Small intestine (tissue), 7 donors: Measurements from ENCODE around the gene ARID1A. TPM values are rescaled to one million over a fixed set of nuclear protein-coding genes. Genes with fewer than 3 reads are reported as not detected.

Experiments used
- DNase-seq, 2 donors: peaks; one replicate each; pipeline versions ENCODE4 v3.0.0 to v3.0.0-alpha.2; 2013
- FAIRE-seq: peaks from 2 replicates; lab custom pipeline; 2012; peaks lifted over from hg19 to GRCh38; lab: Jason Lieb, UNC
- H3K27ac ChIP-seq, 3 donors: one replicate each; pipeline ENCODE4 v1.5.1; 2013; ENCODE audit warnings: low read length in 2 of 3, mild to moderate bottlenecking in 2 of 3, control low read depth in 1 of 3, inconsistent platforms in 1 of 3, low read depth in 1 of 3, moderate library complexity in 1 of 3
- H3K27me3 ChIP-seq, 3 donors: one replicate each; pipeline ENCODE4 v1.6.1; 2013; ENCODE audit warnings: low read length in 3 of 3, inconsistent platforms in 1 of 3; ENCODE audit not compliant: control insufficient read depth in 3 of 3, insufficient read depth in 3 of 3
- H3K36me3 ChIP-seq, 3 donors: one replicate each; pipeline ENCODE4 v1.6.1; 2013; ENCODE audit warnings: low read length in 3 of 3, inconsistent platforms in 1 of 3, low read depth in 1 of 3, mild to moderate bottlenecking in 1 of 3, moderate library complexity in 1 of 3; ENCODE audit not compliant: control insufficient read depth in 3 of 3, insufficient read depth in 2 of 3
- H3K4me1 ChIP-seq, 3 donors: one replicate each; pipeline ENCODE4 v1.6.1; 2013; ENCODE audit warnings: low read length in 2 of 3, inconsistent platforms in 1 of 3, low read depth in 1 of 3, mild to moderate bottlenecking in 1 of 3, moderate library complexity in 1 of 3; ENCODE audit not compliant: control insufficient read depth in 3 of 3, insufficient read depth in 2 of 3
- H3K4me3 ChIP-seq, 3 donors: one replicate each; pipeline ENCODE4 v1.5.1; 2013; ENCODE audit warnings: low read length in 3 of 3, control low read depth in 1 of 3, inconsistent platforms in 1 of 3, low read depth in 1 of 3, mild to moderate bottlenecking in 1 of 3, moderate library complexity in 1 of 3
- H3K9me3 ChIP-seq, 2 donors: one replicate each; pipeline ENCODE4 v1.6.1; 2013; ENCODE audit warnings: low read depth in 1 of 2, low read length in 1 of 2; ENCODE audit not compliant: control insufficient read depth in 2 of 2, insufficient read depth in 1 of 2
- WGBS, 3 donors: extraction: QIAGEN DNeasy Blood & Tissue Kit; methylation state at CpG; one replicate each; pipeline ENCODE4 v1.1.7; 2013; 5-methylcytosine and 5-hydroxymethylcytosine counted together
- polyA plus RNA-seq, 4 donors: library from polyadenylated mRNA; stranded (reverse) in 3 of 4; unstranded in 1 of 4; fragments of 200-250 nt in 3 of 4; fragments of 120-200 nt in 1 of 4; gene quantifications; one replicate each; pipeline versions ENCODE4 v1.2.1 to v1.2.3, GENCODE V29; 2013
- donor health status: healthy with polysubstance abuse.
- donor health status: control.
- donor health status: control.
- donor health status: Bipolar disorder and iron deficiency.
- donor health status: healthy.

The ARID1A gene
- polyA plus RNA-seq, 4 donors: 7.8 to 59.7 (median 18.7) TPM

GRCh38 chr1:26734501-26735058, 38.8 kb downstream of the ARID1A start:
- Histone ChIP-seq H3K4me3 (no peak overlapping the region), H3K4me1 (peaks cover 0 to 5% (median 3%) of the 10 kb centered on the region in 3 donors), H3K36me3 (peaks cover 31 to 62% (median 45%) of the 10 kb centered on the region in 3 donors), H3K9me3 (no peaks in the 10 kb centered on the region), H3K27me3 (no peaks in the 10 kb centered on the region), H3K27ac (no peak overlapping the region)
- 65 to 81% (median 71%) methylated on average over 4 of the region's 4 CpGs for WGBS, 3 donors
- DNase-seq (no peak), FAIRE-seq (no peak)

DNA sequence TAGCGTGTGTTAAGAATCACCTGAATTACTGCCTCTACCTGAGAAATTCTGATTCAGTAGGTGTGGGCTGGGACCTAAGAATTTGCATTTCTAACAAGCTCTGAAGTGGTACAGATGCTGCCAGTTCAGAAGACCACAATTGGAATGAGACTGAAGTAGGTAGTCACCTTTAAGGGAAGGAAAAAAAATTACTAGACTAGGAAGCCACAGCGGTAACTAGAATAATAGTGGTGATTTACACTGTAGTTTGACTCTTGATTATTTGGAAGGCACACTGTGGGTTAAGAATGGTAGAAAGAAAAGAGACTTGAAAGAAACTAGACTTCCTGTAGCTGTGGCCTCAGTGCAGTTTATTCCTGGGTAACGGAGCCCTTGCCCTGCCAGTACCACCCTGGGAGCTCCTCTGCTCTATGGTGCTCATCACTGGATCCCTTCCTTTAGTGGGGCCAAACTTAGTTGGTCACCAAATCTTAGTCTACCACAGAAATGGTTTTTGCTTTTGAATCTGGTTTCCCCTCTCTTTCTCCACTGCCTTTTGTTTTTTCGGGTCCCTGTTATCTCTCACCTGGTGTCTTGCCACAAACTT, 43.6 kb downstream of the ARID1A start:
- peaks cover 0 to 21% (median 6%) of the 10 kb centered on the region in 3 donors for H3K4me1 ChIP-seq
- no peaks in the 10 kb centered on the region for H3K27me3 ChIP-seq
- no peak overlapping the region for H3K4me3 ChIP-seq
- peak overlapping the region in 1 of 3 donors; percentile 55 for H3K27ac ChIP-seq
- WGBS, 3 donors: 66 to 70% (median 68%) methylated on average over 4 of the region's 4 CpGs
- no peaks in the 10 kb centered on the region for H3K9me3 ChIP-seq
- peaks cover 11 to 59% (median 17%) of the 10 kb centered on the region in 3 donors for H3K36me3 ChIP-seq
- FAIRE-seq (no peak), DNase-seq (no peak)

GRCh38 chr1:26740023-26740634, 44.3 kb downstream of the ARID1A start:
- no peak for FAIRE-seq

GRCh38 chr1:26740952-26741351, 45.1 kb downstream of the ARID1A start:
- 15 to 52% (median 25%) methylated on average over 5 of the region's 5 CpGs for WGBS, 3 donors
- no peak for FAIRE-seq

More at GRCh38 chr1:26740023-26740634, 44.3 kb downstream of the ARID1A start:
- Histone ChIP-seq H3K4me1 (peaks cover 0 to 21% (median 12%) of the 10 kb centered on the region in 3 donors), H3K27ac (peak overlapping the region in 2 of 3 donors; percentile 6 to 69), H3K9me3 (no peaks in the 10 kb centered on the region), H3K27me3 (no peaks in the 10 kb centered on the region), H3K4me3 (no peak overlapping the region), H3K36me3 (peaks cover 11 to 58% (median 17%) of the 10 kb centered on the region in 3 donors)
- WGBS, 3 donors: 48 to 72% (median 66%) methylated on average over 3 of the region's 3 CpGs
- DNase-seq: peak in 1 of 2 donors; percentile 32

DNA sequence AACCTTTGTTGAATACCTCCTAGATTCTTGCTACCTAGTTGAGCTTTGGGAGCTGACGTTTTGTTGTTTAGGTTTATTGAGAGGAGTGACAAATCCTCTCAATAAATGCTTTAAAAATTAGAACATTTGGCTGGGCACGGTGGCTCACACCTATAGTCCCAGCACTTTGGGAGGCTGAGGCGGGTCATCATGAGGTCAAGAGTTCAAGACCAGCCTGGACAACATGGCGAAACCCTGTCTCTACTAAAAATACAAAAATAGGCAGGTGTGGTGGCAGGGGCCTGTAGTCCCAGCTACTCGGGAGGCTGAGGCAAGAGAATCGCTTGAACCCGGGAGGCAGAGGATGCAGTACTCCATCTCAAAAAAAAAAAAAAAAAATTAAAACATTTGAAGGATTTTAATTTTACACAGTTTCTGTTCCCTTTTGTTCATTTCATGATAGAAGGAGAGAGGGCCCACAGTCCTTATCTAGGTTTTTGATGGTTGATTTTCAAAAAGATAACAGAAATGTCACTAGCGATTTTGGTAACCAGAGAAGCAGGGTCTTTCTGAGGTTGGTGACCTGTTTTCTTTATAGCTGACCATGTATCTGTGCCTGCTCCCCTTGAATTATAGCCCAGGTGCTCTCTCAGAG, 47.7 kb downstream of the ARID1A start:
- Histone ChIP-seq H3K27me3 (no peaks in the 10 kb centered on the region), H3K4me1 (peaks cover 0 to 21% (median 16%) of the 10 kb centered on the region in 3 donors), H3K4me3 (no peak overlapping the region), H3K36me3 (peaks cover 3 to 51% (median 10%) of the 10 kb centered on the region in 3 donors), H3K27ac (peak overlapping the region in 2 of 3 donors; percentile 35 to 75), H3K9me3 (no peaks in the 10 kb centered on the region)
- DNase-seq: no peak
- FAIRE-seq: no peak
- WGBS, 3 donors: 72 to 84% (median 75%) methylated on average over 8 of the region's 8 CpGs

More at GRCh38 chr1:26740952-26741351, 45.1 kb downstream of the ARID1A start:
- Histone ChIP-seq H3K4me3 (no peak overlapping the region), H3K27ac (peak overlapping the region in 2 of 3 donors; percentile 69), H3K9me3 (no peaks in the 10 kb centered on the region), H3K36me3 (peaks cover 7 to 58% (median 17%) of the 10 kb centered on the region in 3 donors), H3K4me1 (peaks cover 0 to 21% (median 16%) of the 10 kb centered on the region in 3 donors), H3K27me3 (no peaks in the 10 kb centered on the region)
- DNase-seq: peak in 1 of 2 donors; percentile 57

DNA sequence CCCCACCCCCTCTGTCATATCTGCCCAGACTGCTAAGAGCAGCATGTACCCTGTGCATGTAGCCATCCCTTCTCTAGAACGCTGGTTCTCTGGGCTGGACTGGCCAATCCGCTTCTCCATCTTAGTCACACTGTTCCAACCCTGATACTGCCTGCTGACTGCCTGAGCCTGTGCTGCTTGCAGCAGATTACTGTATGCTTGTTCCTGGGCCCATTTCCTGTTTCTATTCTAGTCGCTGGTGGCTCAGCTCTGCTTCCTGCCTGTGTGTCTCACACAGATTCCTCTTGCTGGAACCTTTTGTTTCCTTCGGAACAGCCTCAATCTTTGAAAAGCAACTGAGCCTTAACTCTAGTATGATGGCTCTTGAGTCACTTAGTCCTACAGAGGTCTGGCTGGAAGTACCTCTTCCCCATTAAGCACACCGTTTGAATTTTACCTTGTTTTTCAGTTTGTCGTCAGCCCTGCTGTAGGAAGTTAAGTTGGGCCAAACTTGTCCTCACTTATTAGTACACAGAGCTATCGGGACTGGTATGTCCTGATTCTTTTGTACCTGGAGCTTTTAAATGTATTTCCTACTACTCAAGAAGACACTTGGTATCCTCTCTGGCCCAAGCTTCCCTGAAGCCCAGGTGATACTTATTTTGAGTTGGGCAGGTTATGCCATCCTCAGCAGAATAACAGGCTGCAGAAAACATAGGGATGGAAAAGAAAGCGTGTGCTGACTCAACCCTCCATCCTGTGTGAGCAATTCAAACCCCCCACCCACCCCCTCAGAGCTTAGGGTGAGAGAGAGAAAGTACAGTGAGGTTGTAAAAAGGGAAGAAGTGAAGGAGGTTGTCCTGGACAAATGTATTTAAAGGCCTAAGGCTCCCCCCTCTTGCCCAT, 48.5 kb downstream of the ARID1A start:
- H3K9me3 ChIP-seq: no peaks in the 10 kb centered on the region
- WGBS, 3 donors: 46 to 76% (median 52%) methylated on average over 8 of the region's 8 CpGs
- DNase-seq (peak; percentile 30 to 77), FAIRE-seq (no peak)
- H3K27ac ChIP-seq: peak overlapping the region in 1 of 3 donors; percentile 84
- H3K4me3 ChIP-seq: no peak overlapping the region
- no peaks in the 10 kb centered on the region for H3K27me3 ChIP-seq
- peaks cover 0 to 21% (median 16%) of the 10 kb centered on the region in 3 donors for H3K4me1 ChIP-seq
- H3K36me3 ChIP-seq: peaks cover 3 to 52% (median 10%) of the 10 kb centered on the region in 3 donors

DNA sequence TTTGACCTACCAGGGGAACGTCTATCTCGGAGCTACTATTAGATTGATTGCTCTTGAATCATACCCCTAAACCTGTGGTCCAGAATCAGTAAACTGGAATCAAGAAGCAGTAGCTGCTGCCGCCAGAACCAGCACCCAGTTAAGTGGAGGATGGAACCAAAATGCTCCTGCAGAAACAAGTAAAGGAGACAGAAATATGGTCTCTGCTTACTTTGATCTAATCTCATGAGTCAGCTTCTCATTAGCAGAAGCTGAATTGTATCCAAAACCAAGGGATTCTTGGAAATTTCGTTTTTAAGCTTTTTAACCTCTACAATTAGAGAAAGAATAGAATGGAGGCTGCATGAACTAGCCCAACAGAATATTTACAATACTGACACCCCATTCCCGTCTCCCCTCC, 49.4 kb downstream of the ARID1A start:
- FAIRE-seq: no peak
- peaks cover 5 to 56% (median 10%) of the 10 kb centered on the region in 3 donors for H3K36me3 ChIP-seq

More for the DNA sequence above, 49.4 kb downstream of the ARID1A start:
- H3K27ac ChIP-seq: peak overlapping the region in 1 of 3 donors; percentile 42
- H3K27me3 ChIP-seq: no peaks in the 10 kb centered on the region
- 69 to 80% (median 73%) methylated on average over 5 of the region's 5 CpGs for WGBS, 3 donors
- H3K9me3 ChIP-seq: no peaks in the 10 kb centered on the region
- DNase-seq: no peak
- H3K4me1 ChIP-seq: peaks cover 0 to 16% (median 12%) of the 10 kb centered on the region in 3 donors
- H3K4me3 ChIP-seq: no peak overlapping the region
